IMR-90 (cell line): Measurements from ENCODE around the gene DGLUCY. TPM values are rescaled to one million over a fixed set of nuclear protein-coding genes. Genes with fewer than 3 reads are reported as not detected.
A peak's percentile ranks its signal among the peaks of the same experiment; 100 is the strongest.

Source experiments
- ATAC-seq: fragments of 200-7000 bp; cut with Tn5 transposase; 2 replicates; pipeline ENCODE4 v1.9.1; 2020; ENCODE audit warnings: low read depth, mild to moderate bottlenecking, moderate library complexity
- BruUV-seq: library from RNA; stranded (reverse); fragments of 400-500 nt; replicated peaks from 2 replicates; lab custom pipeline; 2021; lab: Mats Ljungman, UMichigan
- CTCF ChIA-PET: fragments of 300-600 bp; formaldehyde crosslinking; extraction: SDS; loops from one replicate; lab custom pipeline; 2021; ENCODE audit warnings: antibody characterized with exemption; lab: Yijun Ruan, JAX
- POLR2A ChIA-PET: fragments of 300-600 bp; sonication (Branson Sonifier 250); formaldehyde crosslinking; loops from one replicate; lab custom pipeline; 2022; ENCODE audit warnings: antibody characterized with exemption; ENCODE audit not compliant: unreplicated experiment; lab: Charles Lee
- DNase-seq: peaks from one replicate; pipeline ENCODE4 v3.0.0; 2013
- H2AFZ ChIP-seq: replicated peaks from 2 replicates; pipeline ENCODE3; 2013; ENCODE audit warnings: low read length, mild to moderate bottlenecking; ENCODE audit not compliant: poor library complexity
- H2AK5ac ChIP-seq: 2 replicates; pipeline ENCODE4 v1.6.1; 2013; ENCODE audit warnings: low read depth, low read length, inconsistent platforms
- H2AK9ac ChIP-seq: replicated peaks from 2 replicates; pipeline ENCODE3; 2013; ENCODE audit warnings: mild to moderate bottlenecking, low read depth, low read length, moderate library complexity; ENCODE audit not compliant: poor library complexity
- H2BK120ac ChIP-seq: 2 replicates; pipeline ENCODE4 v1.6.1; 2013; ENCODE audit warnings: low read depth, low read length, inconsistent platforms
- H2BK15ac ChIP-seq: 3 replicates; pipeline ENCODE4 v1.6.1; 2013; ENCODE audit warnings: low read depth, low read length, inconsistent platforms
- H2BK20ac ChIP-seq: 2 replicates; pipeline ENCODE4 v1.6.1; 2013; ENCODE audit warnings: low read depth, mild to moderate bottlenecking, inconsistent platforms, low read length, moderate library complexity
- H2BK5ac ChIP-seq: 2 replicates; pipeline ENCODE4 v1.6.1; 2013; ENCODE audit warnings: mild to moderate bottlenecking, low read depth, low read length, inconsistent platforms; ENCODE audit not compliant: poor library complexity, severe bottlenecking
- H3K14ac ChIP-seq: replicated peaks from 2 replicates; pipeline ENCODE4 v1.6.1; 2013; ENCODE audit warnings: low read depth, low read length, inconsistent platforms
- H3K18ac ChIP-seq: 2 replicates; pipeline ENCODE4 v1.6.1; 2013; ENCODE audit warnings: low read depth, low read length, control low read depth
- H3K23ac ChIP-seq: 2 replicates; pipeline ENCODE4 v1.6.1; 2013; ENCODE audit warnings: low read depth, low read length, inconsistent platforms
- H3K27ac ChIP-seq: 2 replicates; pipeline ENCODE4 v1.5.1; 2013; ENCODE audit warnings: mild to moderate bottlenecking, control low read depth, low read length; ENCODE audit not compliant: insufficient read depth
- H3K27me3 ChIP-seq: 2 replicates; pipeline ENCODE4 v1.6.1; 2013; ENCODE audit warnings: low read length; ENCODE audit not compliant: control insufficient read depth, insufficient read depth
- H3K36me3 ChIP-seq: 2 replicates; pipeline ENCODE4 v1.6.1; 2013; ENCODE audit warnings: low read length, mixed read lengths; ENCODE audit not compliant: control insufficient read depth, insufficient read depth
- H3K4ac ChIP-seq: 2 replicates; pipeline ENCODE4 v1.6.1; 2013; ENCODE audit warnings: low read depth, low read length, inconsistent platforms
- H3K4me1 ChIP-seq: 2 replicates; pipeline ENCODE4 v1.6.1; 2013; ENCODE audit warnings: low read length, mixed read lengths; ENCODE audit not compliant: control insufficient read depth, insufficient read depth
- H3K4me2 ChIP-seq: 2 replicates; pipeline ENCODE4 v1.6.1; 2013; ENCODE audit warnings: low read depth, mild to moderate bottlenecking, control low read depth, low read length, moderate library complexity
- H3K4me3 ChIP-seq: 2 replicates; pipeline ENCODE4 v1.5.1; 2013; ENCODE audit warnings: low read depth, mild to moderate bottlenecking, control low read depth, low read length, moderate library complexity; ENCODE audit not compliant: insufficient read depth
- H3K56ac ChIP-seq: 2 replicates; pipeline ENCODE4 v1.6.1; 2013; ENCODE audit warnings: low read length, inconsistent platforms; ENCODE audit not compliant: insufficient read depth; ENCODE audit errors: extremely low read depth
- H3K79me1 ChIP-seq, 2 experiments: 2 replicates each; pipeline ENCODE4 v1.6.1; 2013; ENCODE audit warnings: low read length in 2 of 2, inconsistent platforms in 1 of 2, low read depth in 1 of 2
- H3K9ac ChIP-seq: 2 replicates; pipeline ENCODE4 v1.6.1; 2013; ENCODE audit warnings: low read depth, low read length, control low read depth
- H3K9me1 ChIP-seq: 2 replicates; pipeline ENCODE4 v1.6.1; 2013; ENCODE audit warnings: low read length, inconsistent platforms; ENCODE audit not compliant: insufficient read depth
- H3K9me3 ChIP-seq: 2 replicates; pipeline ENCODE4 v1.6.1; 2013; ENCODE audit warnings: low read length; ENCODE audit not compliant: control insufficient read depth, insufficient read depth
- H4K20me1 ChIP-seq: 2 replicates; pipeline ENCODE4 v1.6.1; 2013; ENCODE audit warnings: low read length, inconsistent platforms; ENCODE audit not compliant: insufficient read depth
- H4K5ac ChIP-seq: 2 replicates; pipeline ENCODE4 v1.6.1; 2013; ENCODE audit warnings: mild to moderate bottlenecking, low read depth, low read length, control low read depth
- H4K8ac ChIP-seq, 2 experiments: 2 replicates each; pipeline ENCODE4 v1.6.1; 2013; ENCODE audit warnings: low read depth in 2 of 2, low read length in 2 of 2, control low read depth in 1 of 2, inconsistent platforms in 1 of 2
- H4K91ac ChIP-seq: 2 replicates; pipeline ENCODE4 v1.6.1; 2013; ENCODE audit warnings: low read depth, low read length, inconsistent platforms; ENCODE audit not compliant: insufficient read depth
- MAFK ChIP-seq: IDR thresholded peaks from 2 replicates; pipeline ENCODE4 v1.6.1; 2012; ENCODE audit warnings: low read depth, low read length, improper control_type of control experiment
- POLR2A ChIP-seq: IDR thresholded peaks from 2 replicates; pipeline ENCODE4 v1.6.1; 2012; ENCODE audit warnings: mild to moderate bottlenecking, low read depth, low read length
- RAD21 ChIP-seq: IDR thresholded peaks from 2 replicates; pipeline ENCODE4 v1.6.1; 2012; ENCODE audit warnings: low read length, improper control_type of control experiment
- SMC3 ChIP-seq: fragments of 150-350 bp; IDR thresholded peaks from 2 replicates; pipeline ENCODE4 v1.6.1; 2016; ENCODE audit warnings: low read depth, mild to moderate bottlenecking, antibody characterized with exemption, low read length, moderate library complexity
- USF2 ChIP-seq: fragments of 150-350 bp; IDR thresholded peaks from 2 replicates; pipeline ENCODE4 v1.6.1; 2017; ENCODE audit warnings: mild to moderate bottlenecking, antibody characterized with exemption, low read length, low read depth
- WGBS, 2 experiments: methylation state at CpG; one replicate each; pipeline versions ENCODE4 v1.1.5 to v1.1.7; 2013; ENCODE audit warnings: missing lambda C conversion rate in 2 of 2; ENCODE audit not compliant: insufficient read length in 1 of 2; ENCODE audit errors: extremely low coverage in 2 of 2; 5-methylcytosine and 5-hydroxymethylcytosine counted together
- dilution Hi-C: fragments of 300-500 bp; cut with HindIII; formaldehyde crosslinking; loops from one replicate; pipeline ENCODE4 v1.14.3; 2018; ENCODE audit warnings: low sequenced_read_pairs; ENCODE audit not compliant: unreplicated experiment
- in situ Hi-C: fragments of 300-500 bp; cut with MboI; formaldehyde crosslinking; loops from 3 replicates; pipeline ENCODE4 v1.14.3; 2019; ENCODE audit warnings: low sequenced_read_pairs, inconsistent platforms, mixed read lengths
- intact Hi-C: fragments of 100-400 bp; cut with micrococcal nuclease; formaldehyde crosslinking; loops from 2 replicates; pipeline ENCODE4 v1.10.0; 2022
- polyA plus RNA-seq, 3 experiments: library from polyadenylated mRNA; depleted of rRNA; stranded (reverse); fragments of >200 nt; gene quantifications; 2 replicates each; pipeline ENCODE4 v1.2.3, GENCODE V29; 2012; ENCODE audit warnings: low replicate concordance in 1 of 3
- total RNA-seq: library from RNA; depleted of rRNA; stranded (reverse); fragments of >200 nt; gene quantifications from 2 replicates; pipeline ENCODE4 v1.2.3, GENCODE V29; 2012
- TF ChIP-seq, protein P1 (sequence below): conservative IDR thresholded peaks from 2 replicates; pipeline ENCODE4 v1.5.1; 2012; ENCODE audit warnings: mild to moderate bottlenecking, low read depth, low read length, improper control_type of control experiment

The DGLUCY gene
- total and polyA plus RNA-seq, 2 of the 4 experiments (the other 2 are of a cell fraction), result 8.5 to 13.3 TPM

GRCh38 chr14:91231446-91231845, 117.6 kb downstream of the DGLUCY start:
- Histone ChIP-seq H3K9ac (no peak overlapping the region), H3K9me1 (peaks cover 21% of the 10 kb centered on the region), H4K91ac (no peak overlapping the region; the same call in 1 of the 2 replicates), H3K4me2 (no peak overlapping the region), H3K4me1 (peaks cover 6% of the 10 kb centered on the region), H3K18ac (no peak overlapping the region), H2AK5ac (peak overlapping the region; percentile 44; the same call in 1 of the 2 replicates), H3K4ac (no peak overlapping the region), H3K27ac (no peak overlapping the region), H3K79me1 (peaks cover 0 to 4% of the 10 kb centered on the region in 2 experiments; a peak in 1 of 4 replicates), H3K4me3 (no peak overlapping the region), H4K5ac (no peak overlapping the region), H2BK20ac (peak overlapping the region; percentile 24), H2BK15ac (no peak overlapping the region), H3K27me3 (no peaks in the 10 kb centered on the region), H4K8ac (no peak overlapping the region; a peak in 1 of 4 replicates), H2BK5ac (no peak overlapping the region), H3K56ac (no peak overlapping the region), H2AFZ (no peak overlapping the region), H4K20me1 (no peaks in the 10 kb centered on the region), H3K9me3 (peaks cover 2% of the 10 kb centered on the region; the same call in 1 of the 2 replicates), H2AK9ac (no peak overlapping the region), H2BK120ac (peak overlapping the region; percentile 19; the same call in 1 of the 2 replicates), H3K36me3 (no peaks in the 10 kb centered on the region), H3K23ac (no peak overlapping the region), H3K14ac (no peak overlapping the region)
- DNase-seq, result peak; percentile 15
- no peak for TF ChIP-seq SMC3
- TF ChIP-seq USF2, result no peak
- TF ChIP-seq MAFK, result no peak
- no peak for TF ChIP-seq RAD21
- TF ChIP-seq, protein P1, sequence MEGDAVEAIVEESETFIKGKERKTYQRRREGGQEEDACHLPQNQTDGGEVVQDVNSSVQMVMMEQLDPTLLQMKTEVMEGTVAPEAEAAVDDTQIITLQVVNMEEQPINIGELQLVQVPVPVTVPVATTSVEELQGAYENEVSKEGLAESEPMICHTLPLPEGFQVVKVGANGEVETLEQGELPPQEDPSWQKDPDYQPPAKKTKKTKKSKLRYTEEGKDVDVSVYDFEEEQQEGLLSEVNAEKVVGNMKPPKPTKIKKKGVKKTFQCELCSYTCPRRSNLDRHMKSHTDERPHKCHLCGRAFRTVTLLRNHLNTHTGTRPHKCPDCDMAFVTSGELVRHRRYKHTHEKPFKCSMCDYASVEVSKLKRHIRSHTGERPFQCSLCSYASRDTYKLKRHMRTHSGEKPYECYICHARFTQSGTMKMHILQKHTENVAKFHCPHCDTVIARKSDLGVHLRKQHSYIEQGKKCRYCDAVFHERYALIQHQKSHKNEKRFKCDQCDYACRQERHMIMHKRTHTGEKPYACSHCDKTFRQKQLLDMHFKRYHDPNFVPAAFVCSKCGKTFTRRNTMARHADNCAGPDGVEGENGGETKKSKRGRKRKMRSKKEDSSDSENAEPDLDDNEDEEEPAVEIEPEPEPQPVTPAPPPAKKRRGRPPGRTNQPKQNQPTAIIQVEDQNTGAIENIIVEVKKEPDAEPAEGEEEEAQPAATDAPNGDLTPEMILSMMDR, result no peak
- TF ChIP-seq POLR2A, result no peak
- dilution Hi-C loops (no loop called here), intact Hi-C loops (no loop called here), in situ Hi-C loops (no loop called here)
- ATAC-seq, result peak; percentile 18; the same call in 1 of the 2 replicates
- POLR2A ChIA-PET, result no interaction called here
- no TSS peak for BruUV-seq
- WGBS, 2 experiments, result no CpG with 5 or more reads among the region's 3 CpGs
- CTCF ChIA-PET, result no interaction called here
